Activated CD4-positive, CD25-positive, alpha-beta regulatory T cell treated with anti-CD3 and anti-CD28 coated beads, Interleukin-2, amount 50 U/mL, for 72 hours (primary cell): ENCODE measurements around the gene SLC25A4.
"Not testable (repeated sequence)": the region's sequence is repeated elsewhere in the genome, so short reads cannot be mapped to it uniquely, and the experiment has no call there.

Experiments used
- DNase-seq: peaks from one replicate; pipeline ENCODE4 v3.0.0; 2021

Gene SLC25A4

GRCh38 chr4:185142912-185143600 lies at the start of gene SLC25A4:
SLC25A4 (plus strand) TSS chr4:185143266; CDS start chr4:185143373, 107 bp downstream.
- DNase-seq, result peak; percentile 88

GRCh38 chr4:185093603-185094002 lies 49.5 kb upstream of the SLC25A4 start:
- DNase-seq, result no peak

GRCh38 chr4:185096032-185096653 lies 46.9 kb upstream of the SLC25A4 start:
- DNase-seq, result no peak

- DNase-seq, result no peak
Measured at GRCh38 chr4:185098474-185098873, 44.6 kb upstream of the SLC25A4 start.

GRCh38 chr4:185099024-185099682 lies 43.9 kb upstream of the SLC25A4 start:
- DNase-seq, result no peak

- no peak for DNase-seq
Measured at GRCh38 chr4:185099940-185100339, 43.1 kb upstream of the SLC25A4 start.

GRCh38 chr4:185100423-185100822 lies 42.6 kb upstream of the SLC25A4 start:
- DNase-seq, result no peak

GRCh38 chr4:185101354-185101890 lies 41.6 kb upstream of the SLC25A4 start:
- no peak for DNase-seq

- no peak for DNase-seq
Measured at GRCh38 chr4:185104733-185105132, 38.3 kb upstream of the SLC25A4 start.

- no peak for DNase-seq
Measured at GRCh38 chr4:185106353-185106752, 36.7 kb upstream of the SLC25A4 start.

- DNase-seq, result not testable (repeated sequence)
Measured at GRCh38 chr4:185107574-185107973, 35.5 kb upstream of the SLC25A4 start.

GRCh38 chr4:185108185-185108584 lies 34.9 kb upstream of the SLC25A4 start:
- no peak for DNase-seq

- no peak for DNase-seq
Measured at GRCh38 chr4:185108669-185109068, 34.4 kb upstream of the SLC25A4 start.

- DNase-seq, result no peak
Measured at GRCh38 chr4:185109736-185110135, 33.3 kb upstream of the SLC25A4 start.

GRCh38 chr4:185110375-185110823 lies 32.7 kb upstream of the SLC25A4 start:
- DNase-seq, result no peak

- DNase-seq, result no peak
Measured at GRCh38 chr4:185112104-185112503, 31.0 kb upstream of the SLC25A4 start.

GRCh38 chr4:185113340-185113739 lies 29.7 kb upstream of the SLC25A4 start:
- DNase-seq, result no peak

- no peak for DNase-seq
Measured at GRCh38 chr4:185115827-185116232, 27.2 kb upstream of the SLC25A4 start.

- DNase-seq, result no peak
Measured at GRCh38 chr4:185117300-185117934, 25.6 kb upstream of the SLC25A4 start.

GRCh38 chr4:185118876-185119275 lies 24.2 kb upstream of the SLC25A4 start:
- DNase-seq, result no peak

GRCh38 chr4:185119467-185119866 lies 23.6 kb upstream of the SLC25A4 start:
- DNase-seq, result not testable (repeated sequence)

- DNase-seq, result no peak
Measured at GRCh38 chr4:185119927-185120630, 23.0 kb upstream of the SLC25A4 start.

GRCh38 chr4:185120631-185120946 lies 22.5 kb upstream of the SLC25A4 start:
- no peak for DNase-seq
